HepG2 (cell line): ENCODE data around the gene POLR1D. TPM values are rescaled to one million over a fixed set of nuclear protein-coding genes. Genes with fewer than 3 reads are reported as not detected.
A peak's percentile ranks its signal among the peaks of the same experiment; 100 is the strongest.

Source experiments
- CBFB ChIP-seq: sonication (generic); formaldehyde crosslinking; IDR thresholded peaks from 2 replicates; pipeline ENCODE4 v1.4.0; 2020; ENCODE audit warnings: missing genetic modification reagents
- CCAR2 ChIP-seq: fragments of 200-400 bp; formaldehyde crosslinking; optimal IDR thresholded peaks from 2 replicates; pipeline ENCODE3; 2018; ENCODE audit warnings: low read depth, mild to moderate bottlenecking, low read length, moderate library complexity
- CHCHD3 ChIP-seq: sonication (generic); formaldehyde crosslinking; IDR thresholded peaks from 2 replicates; pipeline ENCODE4 v1.8.0; 2022; ENCODE audit warnings: mild to moderate bottlenecking, missing genetic modification reagents, moderate library complexity
- EED ChIP-seq: sonication (generic); formaldehyde crosslinking; IDR thresholded peaks from 2 replicates; pipeline ENCODE4 v1.5.0; 2020; ENCODE audit warnings: mild to moderate bottlenecking, missing genetic modification reagents
- ERF ChIP-seq: IDR thresholded peaks from 2 replicates; pipeline ENCODE4 v1.6.1; 2018; ENCODE audit warnings: missing biosample characterization, missing genetic modification reagents
- FLYWCH1 ChIP-seq: sonication (generic); formaldehyde crosslinking; IDR thresholded peaks from 2 replicates; pipeline ENCODE4 v1.8.1; 2023; ENCODE audit warnings: mild to moderate bottlenecking, missing genetic modification reagents
- FOXP1 ChIP-seq, 2 experiments: fragments of 450-650 bp in 1 of 2; IDR thresholded peaks; 2 replicates each; pipeline ENCODE4 v1.6.1; 2017 to 2018; ENCODE audit warnings: antibody characterized with exemption in 1 of 2
- RAD51 ChIP-seq: fragments of 450-650 bp; IDR thresholded peaks from 2 replicates; pipeline ENCODE4 v1.6.1; 2016; ENCODE audit warnings: borderline replicate concordance
- SNAPC2 ChIP-seq: sonication (generic); formaldehyde crosslinking; IDR thresholded peaks from 2 replicates; pipeline ENCODE4 v1.8.1; 2022; ENCODE audit warnings: mild to moderate bottlenecking, missing genetic modification reagents
- STAT5B ChIP-seq: sonication (generic); formaldehyde crosslinking; IDR thresholded peaks from 2 replicates; pipeline ENCODE4 v1.4.0; 2020; ENCODE audit warnings: missing genetic modification reagents
- THAP11 ChIP-seq: IDR thresholded peaks from 2 replicates; pipeline ENCODE4 v1.6.1; 2016; ENCODE audit warnings: missing biosample characterization, missing genetic modification reagents
- ZFP62 ChIP-seq: sonication (generic); formaldehyde crosslinking; IDR thresholded peaks from 2 replicates; pipeline ENCODE4 v1.4.0; 2020; ENCODE audit warnings: missing genetic modification reagents
- ZNF263 ChIP-seq: sonication (generic); formaldehyde crosslinking; IDR thresholded peaks from 2 replicates; pipeline ENCODE4 v1.4.0; 2020; ENCODE audit warnings: missing genetic modification reagents
- ZNF296 ChIP-seq: sonication (generic); formaldehyde crosslinking; conservative IDR thresholded peaks from 2 replicates; pipeline ENCODE4 v1.5.0; 2020; ENCODE audit warnings: mild to moderate bottlenecking, missing genetic modification reagents
- ZNF672 ChIP-seq: sonication (generic); formaldehyde crosslinking; IDR thresholded peaks from 2 replicates; pipeline ENCODE4 v1.8.1; 2022; ENCODE audit warnings: missing genetic modification reagents
- ZNF713 ChIP-seq: sonication (generic); formaldehyde crosslinking; IDR thresholded peaks from 2 replicates; pipeline ENCODE4 v1.4.0; 2020; ENCODE audit warnings: mild to moderate bottlenecking, missing genetic modification reagents
- polyA plus RNA-seq, 8 experiments: library from polyadenylated mRNA; depleted of rRNA in 3 of 8; stranded (reverse) in 7 of 8; unstranded in 1 of 8; fragments of >200 nt; fragmentation: Illumina TruSeq in 4 of 8; extraction: Trizol in 4 of 8; gene quantifications; 2 replicates each; pipeline versions ENCODE4 v1.2.1 to v1.2.3, GENCODE V29; 2011 to 2016; ENCODE audit warnings: low read depth in 4 of 8, missing spikeins in 1 of 8, mixed read lengths in 1 of 8; ENCODE audit not compliant: insufficient read depth in 1 of 8
- total RNA-seq, 5 experiments: library from RNA; depleted of rRNA; stranded (reverse); fragments of >200 nt; fragmentation: Illumina TruSeq; extraction: Trizol; gene quantifications; 2 replicates each; pipeline ENCODE4 v1.2.3, GENCODE V29; 2016; ENCODE audit warnings: low read depth in 1 of 5
- TF ChIP-seq, protein P1 (sequence below): IDR thresholded peaks from 2 replicates; pipeline ENCODE4 v1.6.1; 2012; ENCODE audit warnings: low read depth, low read length, improper control_type of control experiment
- TF ChIP-seq, protein P2 (sequence below): sonication (generic); formaldehyde crosslinking; IDR thresholded peaks from 2 replicates; pipeline ENCODE4 v1.8.1; 2023; ENCODE audit warnings: mild to moderate bottlenecking, missing genetic modification reagents, borderline replicate concordance
- TF ChIP-seq, protein P3 (sequence below): fragments of 450-650 bp; IDR thresholded peaks from 2 replicates; pipeline ENCODE4 v1.6.1; 2016
- TF ChIP-seq, protein P4 (sequence below): sonication (generic); formaldehyde crosslinking; conservative IDR thresholded peaks from 2 replicates; pipeline ENCODE4 v1.8.0; 2022; ENCODE audit warnings: mild to moderate bottlenecking, moderate library complexity, missing genetic modification reagents
- TF ChIP-seq, protein P5 (sequence below): sonication (generic); formaldehyde crosslinking; IDR thresholded peaks from 2 replicates; pipeline ENCODE4 v1.4.0; 2020; ENCODE audit warnings: mild to moderate bottlenecking, missing genetic modification reagents

The POLR1D gene
- total and polyA plus RNA-seq, 2 of the 13 experiments (the other 11 are each of a cell fraction or from before 2014, with no cell fraction given): 183 to 490 TPM

DNA sequence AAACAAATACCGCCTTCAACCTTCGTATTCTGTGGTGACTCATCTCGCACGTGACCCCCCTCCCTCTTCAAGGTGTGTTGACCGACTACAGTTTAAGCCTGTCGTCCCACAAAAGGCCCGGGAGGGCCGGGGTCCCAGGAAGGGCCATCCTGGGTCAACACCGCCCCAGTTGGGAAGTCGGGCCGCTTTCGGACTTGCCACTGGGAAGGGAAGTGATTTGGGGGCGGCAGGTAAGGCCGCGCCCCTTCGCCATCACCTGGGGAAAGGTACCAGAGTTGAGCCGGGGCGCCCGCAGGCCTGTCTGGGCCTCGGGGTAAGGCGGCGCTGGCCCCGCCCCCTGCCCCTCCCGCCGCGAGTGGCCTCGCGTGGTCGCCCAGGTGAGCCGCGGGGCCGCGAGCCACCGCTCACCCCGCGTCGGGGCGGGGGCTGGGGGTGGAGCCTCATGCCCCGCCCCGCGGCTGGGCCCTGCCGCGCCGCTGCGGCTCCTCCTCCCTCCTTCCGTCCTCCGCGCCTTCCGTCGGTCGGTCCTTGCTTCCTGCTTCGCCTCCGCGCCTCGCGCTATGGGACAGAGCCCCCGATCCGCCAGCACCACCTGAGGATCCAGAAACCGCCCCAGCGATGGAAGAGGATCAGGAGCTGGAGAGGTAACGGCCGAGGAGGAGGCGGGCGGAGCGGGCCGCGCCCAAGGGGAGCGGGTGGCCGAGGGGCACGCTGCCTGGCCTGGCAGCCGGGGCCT, at the start of gene POLR1D (continued):
- TF ChIP-seq ZNF713 (no peak), ZNF672 (CRISPR knock-in tag) (no peak), FOXP1 (IDR thresholded peaks at IDR 0.05) (no peak), FOXP1 (CRISPR knock-in tag; IDR thresholded peaks at IDR 0.05) (no peak), FLYWCH1 (CRISPR knock-in tag) (no peak; the same call in 1 of the 2 replicates), EED (CRISPR knock-in tag) (no peak), ZNF296 (CRISPR knock-in tag) (peak; percentile 75; the same call in 1 of the 2 replicates), SNAPC2 (CRISPR knock-in tag) (no peak), CBFB (CRISPR knock-in tag) (no peak), RAD51 (no peak), ERF (peak; percentile 59; the same call in 1 of the 2 replicates), ZNF263 (CRISPR knock-in tag) (no peak), CCAR2 (no peak), ZFP62 (CRISPR knock-in tag) (no peak), THAP11 (CRISPR knock-in tag) (peak; percentile 55; the same call in 1 of the 2 replicates), CHCHD3 (no peak), STAT5B (CRISPR knock-in tag) (no peak)
- TF ChIP-seq, protein P1, sequence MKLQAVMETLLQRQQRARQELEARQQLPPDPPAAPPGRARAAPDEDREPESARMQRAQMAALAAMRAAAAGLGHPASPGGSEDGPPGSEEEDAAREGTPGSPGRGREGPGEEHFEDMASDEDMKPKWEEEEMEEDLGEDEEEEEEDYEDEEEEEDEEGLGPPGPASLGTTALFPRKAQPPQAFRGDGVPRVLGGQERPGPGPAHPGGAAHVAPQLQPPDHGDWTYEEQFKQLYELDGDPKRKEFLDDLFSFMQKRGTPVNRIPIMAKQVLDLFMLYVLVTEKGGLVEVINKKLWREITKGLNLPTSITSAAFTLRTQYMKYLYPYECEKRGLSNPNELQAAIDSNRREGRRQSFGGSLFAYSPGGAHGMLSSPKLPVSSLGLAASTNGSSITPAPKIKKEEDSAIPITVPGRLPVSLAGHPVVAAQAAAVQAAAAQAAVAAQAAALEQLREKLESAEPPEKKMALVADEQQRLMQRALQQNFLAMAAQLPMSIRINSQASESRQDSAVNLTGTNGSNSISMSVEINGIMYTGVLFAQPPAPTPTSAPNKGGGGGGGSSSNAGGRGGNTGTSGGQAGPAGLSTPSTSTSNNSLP: no peak
- TF ChIP-seq, protein P2, sequence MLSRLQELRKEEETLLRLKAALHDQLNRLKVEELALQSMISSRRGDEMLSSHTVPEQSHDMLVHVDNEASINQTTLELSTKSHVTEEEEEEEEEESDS (CRISPR knock-in tag): no peak
- TF ChIP-seq, protein P3, sequence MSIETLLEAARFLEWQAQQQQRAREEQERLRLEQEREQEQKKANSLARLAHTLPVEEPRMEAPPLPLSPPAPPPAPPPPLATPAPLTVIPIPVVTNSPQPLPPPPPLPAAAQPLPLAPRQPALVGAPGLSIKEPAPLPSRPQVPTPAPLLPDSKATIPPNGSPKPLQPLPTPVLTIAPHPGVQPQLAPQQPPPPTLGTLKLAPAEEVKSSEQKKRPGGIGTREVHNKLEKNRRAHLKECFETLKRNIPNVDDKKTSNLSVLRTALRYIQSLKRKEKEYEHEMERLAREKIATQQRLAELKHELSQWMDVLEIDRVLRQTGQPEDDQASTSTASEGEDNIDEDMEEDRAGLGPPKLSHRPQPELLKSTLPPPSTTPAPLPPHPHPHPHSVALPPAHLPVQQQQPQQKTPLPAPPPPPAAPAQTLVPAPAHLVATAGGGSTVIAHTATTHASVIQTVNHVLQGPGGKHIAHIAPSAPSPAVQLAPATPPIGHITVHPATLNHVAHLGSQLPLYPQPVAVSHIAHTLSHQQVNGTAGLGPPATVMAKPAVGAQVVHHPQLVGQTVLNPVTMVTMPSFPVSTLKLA: no peak
- TF ChIP-seq, protein P4, sequence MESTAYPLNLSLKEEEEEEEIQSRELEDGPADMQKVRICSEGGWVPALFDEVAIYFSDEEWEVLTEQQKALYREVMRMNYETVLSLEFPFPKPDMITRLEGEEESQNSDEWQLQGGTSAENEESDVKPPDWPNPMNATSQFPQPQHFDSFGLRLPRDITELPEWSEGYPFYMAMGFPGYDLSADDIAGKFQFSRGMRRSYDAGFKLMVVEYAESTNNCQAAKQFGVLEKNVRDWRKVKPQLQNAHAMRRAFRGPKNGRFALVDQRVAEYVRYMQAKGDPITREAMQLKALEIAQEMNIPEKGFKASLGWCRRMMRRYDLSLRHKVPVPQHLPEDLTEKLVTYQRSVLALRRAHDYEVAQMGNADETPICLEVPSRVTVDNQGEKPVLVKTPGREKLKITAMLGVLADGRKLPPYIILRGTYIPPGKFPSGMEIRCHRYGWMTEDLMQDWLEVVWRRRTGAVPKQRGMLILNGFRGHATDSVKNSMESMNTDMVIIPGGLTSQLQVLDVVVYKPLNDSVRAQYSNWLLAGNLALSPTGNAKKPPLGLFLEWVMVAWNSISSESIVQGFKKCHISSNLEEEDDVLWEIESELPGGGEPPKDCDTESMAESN (CRISPR knock-in tag): peak; percentile 57; the same call in 1 of the 2 replicates
- TF ChIP-seq, protein P5, sequence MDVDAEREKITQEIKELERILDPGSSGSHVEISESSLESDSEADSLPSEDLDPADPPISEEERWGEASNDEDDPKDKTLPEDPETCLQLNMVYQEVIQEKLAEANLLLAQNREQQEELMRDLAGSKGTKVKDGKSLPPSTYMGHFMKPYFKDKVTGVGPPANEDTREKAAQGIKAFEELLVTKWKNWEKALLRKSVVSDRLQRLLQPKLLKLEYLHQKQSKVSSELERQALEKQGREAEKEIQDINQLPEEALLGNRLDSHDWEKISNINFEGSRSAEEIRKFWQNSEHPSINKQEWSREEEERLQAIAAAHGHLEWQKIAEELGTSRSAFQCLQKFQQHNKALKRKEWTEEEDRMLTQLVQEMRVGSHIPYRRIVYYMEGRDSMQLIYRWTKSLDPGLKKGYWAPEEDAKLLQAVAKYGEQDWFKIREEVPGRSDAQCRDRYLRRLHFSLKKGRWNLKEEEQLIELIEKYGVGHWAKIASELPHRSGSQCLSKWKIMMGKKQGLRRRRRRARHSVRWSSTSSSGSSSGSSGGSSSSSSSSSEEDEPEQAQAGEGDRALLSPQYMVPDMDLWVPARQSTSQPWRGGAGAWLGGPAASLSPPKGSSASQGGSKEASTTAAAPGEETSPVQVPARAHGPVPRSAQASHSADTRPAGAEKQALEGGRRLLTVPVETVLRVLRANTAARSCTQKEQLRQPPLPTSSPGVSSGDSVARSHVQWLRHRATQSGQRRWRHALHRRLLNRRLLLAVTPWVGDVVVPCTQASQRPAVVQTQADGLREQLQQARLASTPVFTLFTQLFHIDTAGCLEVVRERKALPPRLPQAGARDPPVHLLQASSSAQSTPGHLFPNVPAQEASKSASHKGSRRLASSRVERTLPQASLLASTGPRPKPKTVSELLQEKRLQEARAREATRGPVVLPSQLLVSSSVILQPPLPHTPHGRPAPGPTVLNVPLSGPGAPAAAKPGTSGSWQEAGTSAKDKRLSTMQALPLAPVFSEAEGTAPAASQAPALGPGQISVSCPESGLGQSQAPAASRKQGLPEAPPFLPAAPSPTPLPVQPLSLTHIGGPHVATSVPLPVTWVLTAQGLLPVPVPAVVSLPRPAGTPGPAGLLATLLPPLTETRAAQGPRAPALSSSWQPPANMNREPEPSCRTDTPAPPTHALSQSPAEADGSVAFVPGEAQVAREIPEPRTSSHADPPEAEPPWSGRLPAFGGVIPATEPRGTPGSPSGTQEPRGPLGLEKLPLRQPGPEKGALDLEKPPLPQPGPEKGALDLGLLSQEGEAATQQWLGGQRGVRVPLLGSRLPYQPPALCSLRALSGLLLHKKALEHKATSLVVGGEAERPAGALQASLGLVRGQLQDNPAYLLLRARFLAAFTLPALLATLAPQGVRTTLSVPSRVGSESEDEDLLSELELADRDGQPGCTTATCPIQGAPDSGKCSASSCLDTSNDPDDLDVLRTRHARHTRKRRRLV (CRISPR knock-in tag): 0 out of 2 replicates have a peak, but pooled peaks have one; percentile 43
